Panc1 (cell line): ENCODE measurements around the gene ARCN1. TPM values are rescaled to one million over a fixed set of nuclear protein-coding genes. Genes with fewer than 3 reads are reported as not detected.

Experiments
- ATAC-seq: fragments of 200-7000 bp; cut with Tn5 transposase; 2 replicates; pipeline ENCODE4 v1.9.1; 2020; ENCODE audit warnings: mild to moderate bottlenecking, moderate library complexity
- BruUV-seq: library from RNA; stranded (reverse); fragments of 400-500 nt; replicated peaks from 2 replicates; lab custom pipeline; 2021; lab: Mats Ljungman, UMichigan
- CTCF ChIA-PET: fragments of 300-600 bp; sonication (Branson Sonifier 250); formaldehyde crosslinking; loops from one replicate; lab custom pipeline; 2022; ENCODE audit warnings: antibody characterized with exemption; lab: Charles Lee
- POLR2A ChIA-PET: fragments of 300-600 bp; sonication (Branson Sonifier 250); formaldehyde crosslinking; loops from one replicate; lab custom pipeline; 2022; ENCODE audit warnings: antibody characterized with exemption; lab: Charles Lee
- DNase-seq: peaks from one replicate; pipeline ENCODE4 v3.0.0-alpha.2; 2010; ENCODE audit warnings: low read depth, low spot score
- H3K27ac ChIP-seq: 2 replicates; pipeline ENCODE4 v1.5.1; 2011; ENCODE audit warnings: mild to moderate bottlenecking, low read length, inconsistent platforms
- H3K27me3 ChIP-seq: fragments of 200-500 bp; sonication (Bioruptor generic); 2 replicates; pipeline ENCODE4 v1.6.0; 2014; ENCODE audit warnings: low read length, inconsistent platforms; ENCODE audit not compliant: control insufficient read depth, insufficient read depth
- H3K36me3 ChIP-seq: fragments of 200-500 bp; sonication (Bioruptor generic); 2 replicates; pipeline ENCODE4 v1.5.1; 2014; ENCODE audit warnings: inconsistent platforms, mild to moderate bottlenecking, low read length, moderate library complexity; ENCODE audit not compliant: control insufficient read depth, insufficient read depth
- H3K4me1 ChIP-seq: 2 replicates; pipeline ENCODE4 v1.5.1; 2011; ENCODE audit warnings: inconsistent platforms, mild to moderate bottlenecking, low read length, moderate library complexity; ENCODE audit not compliant: control insufficient read depth, insufficient read depth
- H3K4me3 ChIP-seq, 2 experiments: 2 replicates each; pipeline ENCODE4 v1.5.1; 2011 to 2012; ENCODE audit warnings: low read depth in 2 of 2, low read length in 2 of 2, mild to moderate bottlenecking in 2 of 2, inconsistent platforms in 1 of 2, moderate library complexity in 1 of 2
- H3K9me3 ChIP-seq: fragments of 200-500 bp; sonication (Bioruptor generic); 2 replicates; pipeline ENCODE4 v1.5.1; 2014; ENCODE audit warnings: low read depth, mild to moderate bottlenecking, inconsistent platforms, low read length, moderate library complexity; ENCODE audit not compliant: control insufficient read depth, insufficient read depth
- POLR2AphosphoS5 ChIP-seq: IDR thresholded peaks from 2 replicates; pipeline ENCODE4 v1.6.1; 2012; ENCODE audit warnings: mild to moderate bottlenecking, low read depth, low read length, moderate library complexity
- SIN3A ChIP-seq: IDR thresholded peaks from 2 replicates; pipeline ENCODE4 v1.6.1; 2012; ENCODE audit warnings: low read depth, mild to moderate bottlenecking, low read length, moderate library complexity, borderline replicate concordance; ENCODE audit not compliant: insufficient read depth
- TCF7L2 ChIP-seq: IDR thresholded peaks from 2 replicates; pipeline ENCODE4 v1.6.1; 2011; ENCODE audit warnings: mild to moderate bottlenecking, low read depth, low read length, inconsistent platforms
- in situ Hi-C: cut with HindIII; loops from 2 replicates; pipeline ENCODE4 v1.10.0; 2016; ENCODE audit warnings: low sequenced_read_pairs, low pct_unique_long_range_greater_than_20kb
- intact Hi-C: fragments of 100-400 bp; cut with micrococcal nuclease; formaldehyde crosslinking; loops from one replicate; pipeline ENCODE4 v1.10.0; 2022; ENCODE audit not compliant: unreplicated experiment
- total RNA-seq: library from RNA; stranded (reverse); gene quantifications from one replicate; pipeline ENCODE4 v1.2.1, GENCODE V29; 2021; ENCODE audit not compliant: unreplicated experiment
- TF ChIP-seq, protein P1 (sequence below): fragments of 450-650 bp; IDR thresholded peaks from 2 replicates; pipeline ENCODE4 v1.5.1; 2017; ENCODE audit warnings: mild to moderate bottlenecking
- TF ChIP-seq, protein P2 (sequence below), 2 experiments: IDR thresholded peaks; 2 replicates each; pipeline ENCODE4 v1.6.1; 2011 to 2012; ENCODE audit warnings: low read depth in 2 of 2, control low read depth in 1 of 2, low read length in 1 of 2, mild to moderate bottlenecking in 1 of 2, moderate library complexity in 1 of 2; ENCODE audit not compliant: insufficient read depth in 1 of 2

The ARCN1 gene
- total RNA-seq, 1 experiment from 2014 or later, result 197 TPM

DNA sequence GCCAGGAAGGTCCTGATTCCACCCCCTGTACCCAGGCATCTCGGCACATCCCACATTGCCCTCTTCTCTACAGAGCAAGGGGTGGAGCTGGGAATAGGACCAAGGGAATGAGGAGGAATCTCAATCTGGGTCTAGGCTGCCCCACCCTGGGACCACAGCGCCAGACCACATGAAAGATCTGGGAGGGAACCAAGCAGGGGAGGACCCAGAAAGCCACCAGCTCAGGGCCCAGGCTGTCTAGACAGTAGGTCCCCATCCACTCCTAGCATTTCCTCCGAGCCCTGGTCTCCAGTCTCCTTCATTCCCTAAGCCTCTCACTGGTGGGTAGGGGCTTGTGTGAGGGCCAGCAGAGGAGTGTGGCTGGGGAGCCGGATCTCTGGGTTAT lies 46.8 kb downstream of the ARCN1 start:
- CTCF ChIA-PET, result interaction anchor here (0.6 kb wide), 1 partner anchor 466 kb away, joined by 4 read pairs; no protein-coding TSS in a partner anchor
- H3K36me3 ChIP-seq, result no peaks in the 10 kb centered on the region
- peak overlapping the region; percentile 96; the same call in 1 of the 2 replicates for H3K27ac ChIP-seq
- TF ChIP-seq TCF7L2 (no peak), POLR2AphosphoS5 (no peak), SIN3A (no peak)
- TF ChIP-seq, protein P1, sequence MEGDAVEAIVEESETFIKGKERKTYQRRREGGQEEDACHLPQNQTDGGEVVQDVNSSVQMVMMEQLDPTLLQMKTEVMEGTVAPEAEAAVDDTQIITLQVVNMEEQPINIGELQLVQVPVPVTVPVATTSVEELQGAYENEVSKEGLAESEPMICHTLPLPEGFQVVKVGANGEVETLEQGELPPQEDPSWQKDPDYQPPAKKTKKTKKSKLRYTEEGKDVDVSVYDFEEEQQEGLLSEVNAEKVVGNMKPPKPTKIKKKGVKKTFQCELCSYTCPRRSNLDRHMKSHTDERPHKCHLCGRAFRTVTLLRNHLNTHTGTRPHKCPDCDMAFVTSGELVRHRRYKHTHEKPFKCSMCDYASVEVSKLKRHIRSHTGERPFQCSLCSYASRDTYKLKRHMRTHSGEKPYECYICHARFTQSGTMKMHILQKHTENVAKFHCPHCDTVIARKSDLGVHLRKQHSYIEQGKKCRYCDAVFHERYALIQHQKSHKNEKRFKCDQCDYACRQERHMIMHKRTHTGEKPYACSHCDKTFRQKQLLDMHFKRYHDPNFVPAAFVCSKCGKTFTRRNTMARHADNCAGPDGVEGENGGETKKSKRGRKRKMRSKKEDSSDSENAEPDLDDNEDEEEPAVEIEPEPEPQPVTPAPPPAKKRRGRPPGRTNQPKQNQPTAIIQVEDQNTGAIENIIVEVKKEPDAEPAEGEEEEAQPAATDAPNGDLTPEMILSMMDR, result no peak
- TF ChIP-seq, protein P2, sequence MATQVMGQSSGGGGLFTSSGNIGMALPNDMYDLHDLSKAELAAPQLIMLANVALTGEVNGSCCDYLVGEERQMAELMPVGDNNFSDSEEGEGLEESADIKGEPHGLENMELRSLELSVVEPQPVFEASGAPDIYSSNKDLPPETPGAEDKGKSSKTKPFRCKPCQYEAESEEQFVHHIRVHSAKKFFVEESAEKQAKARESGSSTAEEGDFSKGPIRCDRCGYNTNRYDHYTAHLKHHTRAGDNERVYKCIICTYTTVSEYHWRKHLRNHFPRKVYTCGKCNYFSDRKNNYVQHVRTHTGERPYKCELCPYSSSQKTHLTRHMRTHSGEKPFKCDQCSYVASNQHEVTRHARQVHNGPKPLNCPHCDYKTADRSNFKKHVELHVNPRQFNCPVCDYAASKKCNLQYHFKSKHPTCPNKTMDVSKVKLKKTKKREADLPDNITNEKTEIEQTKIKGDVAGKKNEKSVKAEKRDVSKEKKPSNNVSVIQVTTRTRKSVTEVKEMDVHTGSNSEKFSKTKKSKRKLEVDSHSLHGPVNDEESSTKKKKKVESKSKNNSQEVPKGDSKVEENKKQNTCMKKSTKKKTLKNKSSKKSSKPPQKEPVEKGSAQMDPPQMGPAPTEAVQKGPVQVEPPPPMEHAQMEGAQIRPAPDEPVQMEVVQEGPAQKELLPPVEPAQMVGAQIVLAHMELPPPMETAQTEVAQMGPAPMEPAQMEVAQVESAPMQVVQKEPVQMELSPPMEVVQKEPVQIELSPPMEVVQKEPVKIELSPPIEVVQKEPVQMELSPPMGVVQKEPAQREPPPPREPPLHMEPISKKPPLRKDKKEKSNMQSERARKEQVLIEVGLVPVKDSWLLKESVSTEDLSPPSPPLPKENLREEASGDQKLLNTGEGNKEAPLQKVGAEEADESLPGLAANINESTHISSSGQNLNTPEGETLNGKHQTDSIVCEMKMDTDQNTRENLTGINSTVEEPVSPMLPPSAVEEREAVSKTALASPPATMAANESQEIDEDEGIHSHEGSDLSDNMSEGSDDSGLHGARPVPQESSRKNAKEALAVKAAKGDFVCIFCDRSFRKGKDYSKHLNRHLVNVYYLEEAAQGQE (IDR thresholded peaks at IDR 0.05; ENCODE audit: insufficient read depth in 1 of 2, low read depth in 2 of 2, low read length in 1 of 2), result no peak
- no TSS peak for BruUV-seq
- intact Hi-C loops, result no loop called here
- POLR2A ChIA-PET, result interaction anchor here (0.6 kb wide), 1 partner anchor 9 kb away, joined by 11 read pairs; no protein-coding TSS in a partner anchor
- H3K9me3 ChIP-seq, result no peaks in the 10 kb centered on the region
- H3K4me3 ChIP-seq, result no peak overlapping the region
- no peaks in the 10 kb centered on the region for H3K27me3 ChIP-seq
- DNase-seq (no peak), ATAC-seq (no peak)
- in situ Hi-C loops, result no loop called here
- peaks cover 42% of the 10 kb centered on the region for H3K4me1 ChIP-seq

DNA sequence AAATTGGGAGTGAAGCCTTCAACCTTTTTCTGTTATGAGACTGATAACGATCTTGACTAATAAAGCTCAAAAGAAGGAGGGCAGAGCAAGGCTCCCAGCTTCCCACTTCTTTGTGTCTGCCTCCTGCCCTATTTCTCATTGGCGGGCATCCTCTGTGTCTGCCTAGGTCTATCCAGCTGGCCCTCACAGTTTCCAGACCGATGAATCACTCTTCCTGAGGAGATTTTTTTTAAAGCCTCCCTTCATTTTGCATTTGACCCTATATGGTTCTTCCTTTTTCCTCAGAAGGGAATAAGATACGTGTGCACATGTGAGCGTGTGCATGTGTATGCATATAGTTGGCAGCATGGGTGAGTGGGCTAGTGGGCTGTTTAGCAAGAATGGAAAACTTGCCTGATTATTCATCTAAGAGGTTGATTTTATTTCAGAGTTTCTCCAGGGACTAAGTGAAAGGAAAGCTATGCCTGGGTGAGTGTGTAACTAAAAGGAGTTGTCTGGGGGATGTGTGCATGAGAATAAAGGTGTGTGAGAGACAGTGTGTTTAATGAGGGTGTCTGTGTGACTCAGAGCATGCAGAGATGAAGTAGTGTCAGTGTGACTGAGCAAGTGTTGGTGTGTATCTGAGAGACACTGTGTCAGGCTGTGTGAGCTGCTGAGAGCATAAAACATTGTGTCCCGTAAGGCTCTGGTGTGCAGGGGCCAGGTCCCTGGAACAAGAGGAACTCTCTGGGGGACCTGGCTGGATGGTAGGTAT lies 47.4 kb downstream of the ARCN1 start:
- H3K36me3 ChIP-seq, result no peaks in the 10 kb centered on the region
- peak overlapping the region; percentile 96; the same call in 1 of the 2 replicates for H3K27ac ChIP-seq
- ChIA-PET POLR2A (interaction anchor here (0.6 kb wide), 1 partner anchor 10 kb away, joined by 11 read pairs; no protein-coding TSS in a partner anchor), CTCF (no interaction called here)
- ATAC-seq (no peak), DNase-seq (no peak)
- peaks cover 42% of the 10 kb centered on the region for H3K4me1 ChIP-seq
- intact Hi-C loops (no loop called here), in situ Hi-C loops (no loop called here)
- TF ChIP-seq, protein P1, result no peak
- TF ChIP-seq, protein P2 (IDR thresholded peaks at IDR 0.05; ENCODE audit: insufficient read depth in 1 of 2, low read depth in 2 of 2, low read length in 1 of 2), result no peak
- TF ChIP-seq POLR2AphosphoS5 (no peak), SIN3A (no peak), TCF7L2 (no peak)
- H3K27me3 ChIP-seq, result no peaks in the 10 kb centered on the region
- no TSS peak for BruUV-seq
- no peaks in the 10 kb centered on the region for H3K9me3 ChIP-seq
- peak overlapping the region; percentile 67 to 98; a peak in 3 of 4 replicates for H3K4me3 ChIP-seq
